HG02870 (cell line): ENCODE results near the gene BCL2L12.
"Not testable (repeated sequence)": the region's sequence is repeated elsewhere in the genome, so short reads cannot be mapped to it uniquely, and the experiment has no call there.

Experiments used
- ATAC-seq: cut with Tn5 transposase; IDR thresholded peaks from one replicate; pipeline ENCODE4 v1.9.1; 2021; ENCODE audit warnings: mild to moderate bottlenecking, moderate library complexity; ENCODE audit not compliant: unreplicated experiment

The BCL2L12 gene

DNA sequence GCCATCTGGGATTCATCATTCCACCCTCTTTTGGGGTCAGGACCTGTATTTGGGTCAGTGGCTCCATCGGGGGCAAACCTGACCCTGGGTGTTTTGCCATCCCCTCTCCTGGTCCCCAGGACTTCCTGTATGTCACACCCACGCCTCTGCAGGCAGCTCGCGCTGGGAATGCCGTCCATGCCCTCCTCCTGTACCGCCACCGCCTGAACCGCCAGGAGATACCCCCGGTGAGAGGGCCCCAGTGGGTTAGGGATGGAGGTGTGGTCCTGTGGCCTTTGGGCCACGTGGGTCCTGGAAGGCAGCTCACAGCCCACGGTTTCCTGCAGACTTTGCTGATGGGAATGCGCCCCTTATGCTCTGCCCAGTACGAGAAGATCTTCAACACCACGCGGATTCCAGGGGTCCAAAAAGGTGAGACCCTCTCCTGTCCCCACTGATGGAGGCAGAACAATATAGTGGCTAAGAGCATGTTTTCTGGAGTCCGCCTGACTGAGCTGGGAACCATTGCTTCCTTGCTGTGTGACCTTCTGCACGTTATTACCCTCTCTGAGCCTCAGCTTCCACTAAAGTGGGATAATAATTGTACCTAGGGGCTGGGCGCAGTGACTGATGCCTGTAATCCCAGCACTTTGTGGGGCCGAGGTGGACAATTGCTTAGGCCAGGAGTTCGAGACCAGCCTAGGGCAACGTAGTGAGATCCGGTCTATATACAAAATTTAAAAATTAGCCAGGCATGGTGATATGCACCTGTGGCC, 39.3 kb downstream of the BCL2L12 start:
- no peak for ATAC-seq

DNA sequence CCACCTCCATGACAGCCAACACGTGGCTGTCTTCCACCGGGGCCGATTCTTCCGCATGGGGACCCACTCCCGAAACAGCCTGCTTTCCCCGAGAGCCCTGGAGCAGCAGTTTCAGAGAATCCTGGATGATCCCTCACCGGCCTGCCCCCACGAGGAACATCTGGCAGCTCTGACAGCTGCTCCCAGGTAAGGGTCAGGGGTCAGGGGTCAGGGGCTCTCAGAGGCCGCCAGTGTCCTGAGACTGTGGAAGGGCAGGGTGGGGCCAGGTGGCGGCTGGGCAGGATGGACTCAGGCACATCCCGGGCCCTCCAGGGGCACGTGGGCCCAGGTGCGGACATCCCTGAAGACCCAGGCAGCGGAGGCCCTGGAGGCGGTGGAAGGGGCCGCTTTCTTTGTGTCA, 40.2 kb downstream of the BCL2L12 start:
- no peak for ATAC-seq

DNA sequence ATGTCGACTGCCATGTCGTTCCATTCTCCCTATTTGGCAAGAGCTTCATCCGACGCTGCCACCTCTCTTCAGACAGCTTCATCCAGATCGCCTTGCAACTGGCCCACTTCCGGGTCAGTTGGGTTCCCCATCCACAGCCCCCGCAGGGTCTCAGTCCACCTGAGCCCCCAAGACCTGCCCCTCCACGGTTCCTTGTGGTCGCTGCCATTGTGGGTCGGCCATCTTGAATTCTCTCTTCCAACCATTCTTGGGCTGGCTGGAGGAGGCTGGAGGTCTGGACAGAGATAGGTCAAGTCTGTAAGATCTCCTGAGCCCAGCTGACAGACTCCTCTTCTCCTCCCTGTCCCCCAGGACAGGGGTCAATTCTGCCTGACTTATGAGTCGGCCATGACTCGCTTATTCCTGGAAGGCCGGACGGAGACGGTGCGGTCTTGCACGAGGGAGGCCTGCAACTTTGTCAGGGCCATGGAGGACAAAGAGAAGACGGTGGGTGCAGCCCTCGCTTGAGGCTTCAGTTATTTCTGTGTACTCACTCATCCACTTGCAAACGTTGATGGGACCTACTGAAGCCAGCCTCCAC, 44.7 kb downstream of the BCL2L12 start:
- ATAC-seq: no peak

DNA sequence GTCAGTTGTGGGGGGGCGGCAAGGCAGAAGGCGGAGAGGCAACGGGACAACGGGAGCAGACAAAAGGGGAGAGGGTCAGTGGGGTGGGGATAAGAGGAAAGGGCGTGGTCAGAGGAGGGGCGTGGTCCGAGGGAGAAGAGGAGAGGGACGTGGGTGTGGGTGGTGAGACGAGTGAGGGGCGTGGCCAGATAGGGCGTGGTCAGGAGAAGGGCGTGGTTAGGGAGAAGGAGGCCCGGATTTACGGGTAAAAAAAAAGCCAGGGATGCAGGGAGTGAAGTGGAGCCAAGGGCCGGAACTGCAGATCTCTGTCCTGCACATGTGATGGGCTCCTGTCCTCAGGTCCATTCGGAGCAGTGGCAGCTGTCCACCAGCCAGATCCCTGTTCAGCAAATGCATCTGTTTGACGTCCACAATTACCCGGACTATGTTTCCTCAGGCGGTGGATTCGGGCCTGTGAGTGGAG, 46.7 kb downstream of the BCL2L12 start:
- ATAC-seq: no peak

DNA sequence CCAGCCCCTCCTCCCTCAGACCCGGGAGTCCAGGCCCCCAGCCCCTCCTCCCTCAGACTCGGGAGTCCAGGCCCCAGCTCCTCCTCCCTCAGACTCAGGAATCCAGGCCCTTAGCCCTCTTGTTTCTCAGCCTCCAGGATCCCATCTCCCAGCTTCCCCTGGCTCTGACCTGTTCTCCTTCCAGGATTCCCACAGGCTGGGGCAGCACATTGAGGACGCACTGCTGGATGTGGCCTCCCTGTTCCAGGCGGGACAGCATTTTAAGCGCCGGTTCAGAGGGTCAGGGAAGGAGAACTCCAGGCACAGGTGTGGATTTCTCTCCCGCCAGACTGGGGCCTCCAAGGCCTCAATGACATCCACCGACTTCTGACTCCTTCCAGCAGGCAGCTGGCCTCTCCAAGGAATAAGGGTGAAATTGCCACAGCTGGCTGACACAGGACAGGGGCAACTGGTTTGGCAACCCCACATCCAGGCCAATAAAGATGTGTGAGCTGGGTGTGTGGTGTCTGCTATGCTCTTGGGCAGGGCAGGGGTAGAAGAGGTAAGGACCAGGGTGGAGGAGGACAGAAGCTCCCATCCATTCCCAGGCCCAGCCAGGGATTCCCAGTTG, 47.6 kb downstream of the BCL2L12 start:
- no peak for ATAC-seq

DNA sequence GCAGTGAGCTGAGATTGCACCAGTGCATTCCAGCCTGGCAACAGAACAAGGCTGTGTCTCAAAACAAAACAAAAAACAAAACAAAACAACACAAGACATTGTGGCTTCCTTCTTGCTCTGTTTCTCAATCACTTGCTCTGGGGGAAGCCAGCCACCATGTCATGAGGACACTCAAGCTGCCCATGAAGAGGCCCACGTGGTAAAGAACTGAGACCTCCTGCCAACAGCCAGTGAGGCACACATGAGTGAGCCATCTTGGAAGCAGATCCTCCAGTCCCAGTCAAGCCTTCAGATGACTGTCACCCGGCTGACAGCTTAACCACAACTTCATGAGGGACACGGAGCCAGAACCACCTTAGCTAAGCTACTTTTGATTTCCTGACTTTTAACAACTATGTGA, 50.4 kb downstream of the BCL2L12 start:
- no peak for ATAC-seq

DNA sequence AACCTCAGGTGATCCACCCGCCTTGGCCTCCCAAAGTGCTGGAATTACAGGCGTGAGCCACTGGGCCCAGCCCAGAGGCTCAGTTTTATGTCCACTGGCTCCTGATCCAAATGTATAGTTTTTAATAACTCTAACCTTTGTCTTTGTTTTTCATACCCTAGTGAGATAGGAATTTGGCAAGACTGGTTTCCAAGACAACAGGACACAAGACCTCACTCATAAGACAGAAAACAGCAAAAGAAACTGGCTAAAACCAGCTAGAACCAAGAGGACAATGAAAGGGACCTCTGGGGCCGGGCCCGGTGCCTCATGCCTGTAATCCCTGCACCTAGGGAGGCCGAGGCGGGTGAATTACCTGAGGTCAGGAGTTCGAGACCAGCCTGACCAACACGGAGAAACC, 52.8 kb downstream of the BCL2L12 start:
- ATAC-seq: no peak

DNA sequence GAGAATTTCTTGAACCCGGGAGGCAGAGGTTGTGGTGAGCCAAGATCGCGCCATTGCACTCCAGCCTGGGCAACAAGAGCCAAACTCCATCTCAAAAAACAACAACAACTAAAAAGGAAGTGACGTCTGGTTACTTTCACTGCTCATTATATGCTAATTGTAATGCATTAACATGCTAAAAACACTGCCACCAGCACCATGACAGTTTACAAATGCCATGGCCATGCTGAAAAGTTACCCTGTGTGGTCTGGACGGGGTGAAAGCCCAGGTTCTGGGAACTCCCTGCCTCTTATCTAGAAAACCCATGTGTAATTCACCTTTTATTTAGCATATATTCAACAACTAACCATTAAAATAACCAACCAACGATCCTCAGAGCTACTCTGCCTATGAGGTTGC, 53.3 kb downstream of the BCL2L12 start:
- ATAC-seq: no peak

DNA sequence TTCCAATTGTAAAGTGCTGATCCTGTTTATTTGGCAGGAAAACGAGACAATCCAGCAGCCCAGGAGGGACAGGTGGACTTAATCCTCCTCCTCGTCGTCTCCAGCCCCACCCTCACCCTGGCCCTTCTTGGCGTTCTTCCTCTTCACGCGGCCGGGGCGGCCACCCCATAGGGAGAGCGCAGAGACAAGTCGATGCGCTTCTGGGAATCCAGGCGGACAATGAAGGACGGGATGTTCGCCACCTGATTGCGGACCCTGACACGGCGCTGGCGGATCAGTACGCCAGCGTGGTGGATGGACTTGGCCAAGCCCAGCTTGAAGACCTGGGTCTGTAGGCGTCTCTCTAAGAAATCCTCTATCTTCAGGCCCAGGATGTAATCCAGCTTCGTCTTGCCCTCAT, 53.7 kb downstream of the BCL2L12 start:
- not testable (repeated sequence) for ATAC-seq
